ENCODE measurements around the gene SLCO2A1. TPM values are rescaled to one million over a fixed set of nuclear protein-coding genes. Genes with fewer than 3 reads are reported as not detected.

Gene SLCO2A1
- total RNA-seq, 1 donor from 2014 or later: 7.8 TPM

GRCh38 chr3:133967992-133968892 lies 61.5 kb downstream of the SLCO2A1 start:
- intact Hi-C loops (cut with DNase I): no loop called here
- ATAC-seq (no peak), DNase-seq (ENCODE audit: missing footprints) (no peak)

- intact Hi-C loops (cut with DNase I): no loop called here
- ATAC-seq (no peak), DNase-seq (ENCODE audit: missing footprints) (no peak)
Measured at GRCh38 chr3:133966954-133967353, 62.8 kb downstream of the SLCO2A1 start.

- intact Hi-C loops (cut with DNase I): no loop called here
- no peak for ATAC-seq
- DNase-seq (ENCODE audit: missing footprints): no peak
Measured at GRCh38 chr3:133965906-133966305, 63.8 kb downstream of the SLCO2A1 start.

- no peak for ATAC-seq
- intact Hi-C loops (cut with DNase I): no loop called here
- no peak for DNase-seq (ENCODE audit: missing footprints)
Measured at GRCh38 chr3:133965013-133965570, 64.6 kb downstream of the SLCO2A1 start.

GRCh38 chr3:133964547-133964946 lies 65.2 kb downstream of the SLCO2A1 start:
- intact Hi-C loops (cut with DNase I): no loop called here
- ATAC-seq (no peak), DNase-seq (ENCODE audit: missing footprints) (no peak)

GRCh38 chr3:133963657-133964396 lies 65.9 kb downstream of the SLCO2A1 start:
- DNase-seq (ENCODE audit: missing footprints) (no peak), ATAC-seq (no peak)
- intact Hi-C loops (cut with DNase I): no loop called here

- DNase-seq (ENCODE audit: missing footprints) (no peak), ATAC-seq (no peak)
- intact Hi-C loops (cut with DNase I): no loop called here
Measured at GRCh38 chr3:133962849-133963248, 66.9 kb downstream of the SLCO2A1 start.

GRCh38 chr3:133958071-133958805 lies 71.5 kb downstream of the SLCO2A1 start:
- ATAC-seq (no peak), DNase-seq (ENCODE audit: missing footprints) (no peak)
- intact Hi-C loops (cut with DNase I): no loop called here

- intact Hi-C loops (cut with DNase I): no loop called here
- DNase-seq (ENCODE audit: missing footprints) (no peak), ATAC-seq (no peak)
Measured at GRCh38 chr3:133956982-133957381, 72.7 kb downstream of the SLCO2A1 start.

GRCh38 chr3:133956353-133956752 lies 73.4 kb downstream of the SLCO2A1 start:
- intact Hi-C loops (cut with DNase I): no loop called here
- ATAC-seq (no peak), DNase-seq (ENCODE audit: missing footprints) (no peak)

- DNase-seq (ENCODE audit: missing footprints): no peak
- intact Hi-C loops (cut with DNase I): no loop called here
- ATAC-seq: no peak
Measured at GRCh38 chr3:133955892-133956291, 73.8 kb downstream of the SLCO2A1 start.

GRCh38 chr3:133954717-133955360 lies 74.9 kb downstream of the SLCO2A1 start:
- no peak for DNase-seq (ENCODE audit: missing footprints)
- intact Hi-C loops (cut with DNase I): no loop called here
- ATAC-seq: no peak

- intact Hi-C loops (cut with DNase I): no loop called here
- DNase-seq (ENCODE audit: missing footprints) (no peak), ATAC-seq (no peak)
Measured at GRCh38 chr3:133953297-133953696, 76.4 kb downstream of the SLCO2A1 start.

- DNase-seq (ENCODE audit: missing footprints) (no peak), ATAC-seq (no peak)
- intact Hi-C loops (cut with DNase I): loop anchor here (5.0 kb wide), 1 partner anchor 38 kb away; no protein-coding TSS in a partner anchor
Measured at GRCh38 chr3:133949438-133949837, 80.3 kb downstream of the SLCO2A1 start.

- ATAC-seq (no peak), DNase-seq (ENCODE audit: missing footprints) (no peak)
- intact Hi-C loops (cut with DNase I): loop anchor here (5.0 kb wide), 1 partner anchor 38 kb away; no protein-coding TSS in a partner anchor
Measured at GRCh38 chr3:133948996-133949395, 80.7 kb downstream of the SLCO2A1 start.

GRCh38 chr3:133948131-133948810 lies 81.5 kb downstream of the SLCO2A1 start:
- DNase-seq (ENCODE audit: missing footprints): no peak
- no peak for ATAC-seq
- intact Hi-C loops (cut with DNase I): loop anchor here (5.0 kb wide), 1 partner anchor 39 kb away; no protein-coding TSS in a partner anchor

- ATAC-seq (no peak), DNase-seq (ENCODE audit: missing footprints) (no peak)
- intact Hi-C loops (cut with DNase I): loop anchor here (5.0 kb wide), 1 partner anchor 42 kb away; no protein-coding TSS in a partner anchor
Measured at GRCh38 chr3:133945381-133946095, 84.2 kb downstream of the SLCO2A1 start.

Measured in Right ventricle myocardium inferior (tissue), 1 donor.